Stimulated activated CD4-positive, alpha-beta T cell treated with anti-CD3 and anti-CD28 coated beads, Interleukin-15, amount 100 ng/mL, for 48 hours (primary cell): ENCODE measurements around the gene TGIF2LY.
"Not testable (repeated sequence)": the region's sequence is repeated elsewhere in the genome, so short reads cannot be mapped to it uniquely, and the experiment has no call there.

Experiments used
- DNase-seq, 2 donors: peaks; one replicate each; pipeline ENCODE4 v3.0.0-alpha.2; 2020; ENCODE audit warnings: low read depth in 2 of 2

The TGIF2LY gene

GRCh38 chrY:3578767-3579166 is at the start of gene TGIF2LY:
Gene TGIF2LY (plus strand): TSS chrY:3579067. CDS start chrY:3579245, 178 bp downstream.
- DNase-seq: not testable (repeated sequence)
